ENCODE results near the gene FBXL5. TPM values are rescaled to one million over a fixed set of nuclear protein-coding genes. Genes with fewer than 3 reads are reported as not detected.
"Not testable (repeated sequence)": the region's sequence is repeated elsewhere in the genome, so short reads cannot be mapped to it uniquely, and the experiment has no call there.

The FBXL5 gene
- total RNA-seq, 1 donor from 2014 or later, result 28.9 TPM

GRCh38 chr4:15653864-15654592 is 1.1 kb downstream of the FBXL5 start:
- H3K27me3 Mint-ChIP-seq (ENCODE audit: low read depth), result no peaks in the 10 kb centered on the region
- peaks cover 50% of the 10 kb centered on the region for H3K4me1 Mint-ChIP-seq (ENCODE audit: low read depth)
- intact Hi-C loops (cut with micrococcal nuclease), result loop anchor here (2.0 to 10.0 kb wide), 4 partner anchors 103 to 571 kb away; partner anchors contain the start of genes CD38 and TAPT1
- H3K36me3 Mint-ChIP-seq (ENCODE audit: low read depth), result peaks cover 21% of the 10 kb centered on the region
- H3K4me3 Mint-ChIP-seq (ENCODE audit: low read depth), result peak overlapping the region; percentile 92
- peak overlapping the region; percentile 91 for H3K27ac Mint-ChIP-seq
- H3K9me3 Mint-ChIP-seq, result no peaks in the 10 kb centered on the region
- DNase-seq (ENCODE audit: low spot score), result no peak

DNA sequence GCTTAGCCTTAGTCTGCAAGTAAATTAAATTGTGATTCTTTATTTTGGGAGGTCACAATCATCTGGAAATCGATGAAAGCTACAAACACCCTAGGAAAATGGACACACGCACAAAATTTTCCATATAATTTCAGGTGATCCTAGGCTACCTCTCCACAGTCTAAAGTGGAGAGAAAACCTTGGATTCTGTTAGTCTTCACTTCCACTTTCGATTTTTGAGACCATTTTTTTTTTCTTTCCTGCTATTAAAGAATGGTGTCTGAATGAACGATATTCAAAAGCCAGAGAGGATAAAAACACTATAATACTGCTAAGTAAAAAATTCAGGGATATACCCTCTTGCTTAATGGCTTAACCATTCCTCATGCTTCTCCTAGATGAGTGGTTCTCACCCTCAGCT is 1.7 kb downstream of the FBXL5 start:
- intact Hi-C loops (cut with micrococcal nuclease), result loop anchor here (5.0 to 10.0 kb wide), 2 partner anchors 281 to 571 kb away; partner anchors contain the start of gene TAPT1
- H3K4me3 Mint-ChIP-seq (ENCODE audit: low read depth), result peak overlapping the region; percentile 92

GRCh38 chr4:15652841-15653240 is 2.3 kb downstream of the FBXL5 start:
- Mint-ChIP-seq H3K9me3 (no peaks in the 10 kb centered on the region), H3K27me3 (ENCODE audit: low read depth) (no peaks in the 10 kb centered on the region), H3K36me3 (ENCODE audit: low read depth) (peaks cover 21% of the 10 kb centered on the region), H3K4me1 (ENCODE audit: low read depth) (peaks cover 58% of the 10 kb centered on the region), H3K27ac (no peak overlapping the region), H3K4me3 (ENCODE audit: low read depth) (peak overlapping the region; percentile 92)
- intact Hi-C loops (cut with micrococcal nuclease), result loop anchor here (5.0 to 10.0 kb wide), 2 partner anchors 281 to 572 kb away; partner anchors contain the start of gene TAPT1
- DNase-seq (ENCODE audit: low spot score), result no peak

More for the DNA sequence above, 1.7 kb downstream of the FBXL5 start:
- no peaks in the 10 kb centered on the region for H3K27me3 Mint-ChIP-seq (ENCODE audit: low read depth)
- H3K27ac Mint-ChIP-seq, result peak overlapping the region; percentile 91
- DNase-seq (ENCODE audit: low spot score), result no peak
- no peaks in the 10 kb centered on the region for H3K9me3 Mint-ChIP-seq
- peaks cover 55% of the 10 kb centered on the region for H3K4me1 Mint-ChIP-seq (ENCODE audit: low read depth)
- peaks cover 21% of the 10 kb centered on the region for H3K36me3 Mint-ChIP-seq (ENCODE audit: low read depth)

DNA sequence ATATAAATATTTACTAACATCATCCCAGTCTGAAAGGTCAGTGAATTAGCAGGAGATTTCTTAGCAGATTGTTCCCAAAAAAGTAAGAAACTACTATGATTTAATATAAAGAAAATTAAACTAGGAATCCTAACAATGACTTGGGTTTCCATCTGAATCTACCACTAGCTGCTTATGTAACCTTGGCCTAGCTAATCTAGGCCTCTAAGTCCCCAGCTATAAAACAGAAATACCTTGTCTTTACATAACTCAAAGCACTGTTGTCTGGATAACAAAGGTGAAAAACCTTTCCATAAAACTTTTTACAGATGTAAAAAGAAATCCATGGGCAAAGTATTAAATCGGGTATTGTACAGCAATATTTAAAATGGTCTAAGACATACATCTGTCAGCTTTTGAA is 3.0 kb downstream of the FBXL5 start:
- no peak overlapping the region for H3K4me3 Mint-ChIP-seq (ENCODE audit: low read depth)
- peaks cover 58% of the 10 kb centered on the region for H3K4me1 Mint-ChIP-seq (ENCODE audit: low read depth)

GRCh38 chr4:15651676-15652075 is 3.5 kb downstream of the FBXL5 start:
- DNase-seq (ENCODE audit: low spot score), result no peak
- H3K4me3 Mint-ChIP-seq (ENCODE audit: low read depth), result peak overlapping the region; percentile 33
- H3K27ac Mint-ChIP-seq, result peak overlapping the region; percentile 31
- H3K36me3 Mint-ChIP-seq (ENCODE audit: low read depth), result peaks cover 13% of the 10 kb centered on the region
- peaks cover 55% of the 10 kb centered on the region for H3K4me1 Mint-ChIP-seq (ENCODE audit: low read depth)
- no peaks in the 10 kb centered on the region for H3K9me3 Mint-ChIP-seq
- H3K27me3 Mint-ChIP-seq (ENCODE audit: low read depth), result no peaks in the 10 kb centered on the region
- intact Hi-C loops (cut with micrococcal nuclease), result loop anchor here (2.0 to 10.0 kb wide), 5 partner anchors 173 to 573 kb away; partner anchors contain the start of gene TAPT1

More for the DNA sequence above, 3.0 kb downstream of the FBXL5 start:
- Mint-ChIP-seq H3K36me3 (ENCODE audit: low read depth) (peaks cover 16% of the 10 kb centered on the region), H3K9me3 (no peaks in the 10 kb centered on the region), H3K27ac (no peak overlapping the region), H3K27me3 (ENCODE audit: low read depth) (no peaks in the 10 kb centered on the region)
- no peak for DNase-seq (ENCODE audit: low spot score)
- intact Hi-C loops (cut with micrococcal nuclease), result loop anchor here (5.0 to 10.0 kb wide), 2 partner anchors 280 to 573 kb away; partner anchors contain the start of gene TAPT1

DNA sequence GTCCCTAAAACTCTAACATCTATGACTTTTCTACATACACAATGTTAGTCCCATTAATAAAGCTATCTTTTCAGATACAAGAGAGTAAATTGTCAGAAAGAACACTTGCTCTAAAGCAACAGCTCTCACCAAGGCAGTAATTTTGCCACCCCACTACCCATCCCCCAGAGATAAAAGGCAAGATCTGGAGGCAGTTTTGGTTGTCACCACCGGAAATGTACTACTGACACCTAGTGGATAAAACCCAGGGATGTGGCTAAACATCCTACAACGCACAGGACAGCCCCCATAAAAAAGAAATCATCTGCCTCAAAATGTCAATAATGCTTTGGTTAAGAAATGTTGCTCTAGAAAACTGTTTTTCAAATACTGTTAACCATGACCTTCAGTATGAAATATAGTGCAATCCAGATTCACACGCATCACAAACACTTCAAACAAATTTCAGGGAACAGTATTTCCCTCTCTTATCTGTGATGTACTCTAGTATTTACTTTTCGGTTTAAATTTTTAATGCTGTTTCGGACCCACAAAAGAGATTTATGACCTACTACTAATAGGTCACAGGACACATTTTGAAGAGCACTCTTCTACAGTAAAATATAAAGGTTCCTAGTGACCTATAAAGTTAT is 5.1 kb downstream of the FBXL5 start:
- no peaks in the 10 kb centered on the region for H3K9me3 Mint-ChIP-seq
- H3K27ac Mint-ChIP-seq, result peak overlapping the region; percentile 57
- peak; percentile 56 for DNase-seq (ENCODE audit: low spot score)
- peaks cover 50% of the 10 kb centered on the region for H3K4me1 Mint-ChIP-seq (ENCODE audit: low read depth)
- H3K36me3 Mint-ChIP-seq (ENCODE audit: low read depth), result peaks cover 7% of the 10 kb centered on the region
- intact Hi-C loops (cut with micrococcal nuclease), result loop anchor here (2.0 to 10.0 kb wide), 5 partner anchors 171 to 575 kb away; partner anchors contain the start of gene TAPT1
- peak overlapping the region; percentile 3 for H3K4me3 Mint-ChIP-seq (ENCODE audit: low read depth)
- no peaks in the 10 kb centered on the region for H3K27me3 Mint-ChIP-seq (ENCODE audit: low read depth)

- H3K9me3 Mint-ChIP-seq, result no peaks in the 10 kb centered on the region
- H3K27ac Mint-ChIP-seq, result peak overlapping the region; percentile 6
- H3K4me1 Mint-ChIP-seq (ENCODE audit: low read depth), result peaks cover 48% of the 10 kb centered on the region
- intact Hi-C loops (cut with micrococcal nuclease), result no loop called here
- peaks cover 7% of the 10 kb centered on the region for H3K36me3 Mint-ChIP-seq (ENCODE audit: low read depth)
- H3K27me3 Mint-ChIP-seq (ENCODE audit: low read depth), result no peaks in the 10 kb centered on the region
- DNase-seq (ENCODE audit: low spot score), result no peak
- H3K4me3 Mint-ChIP-seq (ENCODE audit: low read depth), result no peak overlapping the region
These were observed 6.6 kb downstream of the FBXL5 start for GRCh38 chr4:15648600-15648999.

- H3K4me3 Mint-ChIP-seq (ENCODE audit: low read depth), result no peak overlapping the region
- intact Hi-C loops (cut with micrococcal nuclease), result no loop called here
- H3K9me3 Mint-ChIP-seq, result no peaks in the 10 kb centered on the region
- no peak overlapping the region for H3K27ac Mint-ChIP-seq
- peaks cover 52% of the 10 kb centered on the region for H3K36me3 Mint-ChIP-seq (ENCODE audit: low read depth)
- no peak for DNase-seq (ENCODE audit: low spot score)
- peaks cover 2% of the 10 kb centered on the region for H3K4me1 Mint-ChIP-seq (ENCODE audit: low read depth)
- H3K27me3 Mint-ChIP-seq (ENCODE audit: low read depth), result no peaks in the 10 kb centered on the region
These were observed 16.7 kb downstream of the FBXL5 start for GRCh38 chr4:15638418-15638817.

DNA sequence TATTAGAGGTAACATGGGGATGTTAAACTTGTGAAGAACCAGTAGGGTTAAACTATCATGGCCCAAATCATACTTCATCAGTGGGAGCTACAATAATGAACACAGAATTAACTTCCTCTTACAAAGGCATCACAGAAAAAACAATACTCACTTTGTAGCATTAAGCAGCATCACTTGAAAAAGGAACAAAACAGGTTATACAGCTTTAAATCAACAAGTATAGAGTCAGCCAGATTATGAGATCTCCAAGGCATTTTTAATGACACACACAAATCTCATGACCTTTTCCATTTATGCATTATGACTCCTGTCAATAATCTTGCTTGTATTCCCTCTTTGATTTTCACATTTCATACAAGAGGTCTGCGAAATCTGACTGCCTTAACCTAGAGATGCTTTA is 18.3 kb downstream of the FBXL5 start:
- peaks cover 67% of the 10 kb centered on the region for H3K36me3 Mint-ChIP-seq (ENCODE audit: low read depth)
- intact Hi-C loops (cut with micrococcal nuclease), result no loop called here
- H3K27ac Mint-ChIP-seq, result no peak overlapping the region
- H3K9me3 Mint-ChIP-seq, result peaks cover 5% of the 10 kb centered on the region
- peaks cover 2% of the 10 kb centered on the region for H3K4me1 Mint-ChIP-seq (ENCODE audit: low read depth)
- no peak overlapping the region for H3K4me3 Mint-ChIP-seq (ENCODE audit: low read depth)
- H3K27me3 Mint-ChIP-seq (ENCODE audit: low read depth), result no peaks in the 10 kb centered on the region
- DNase-seq (ENCODE audit: low spot score), result no peak

- DNase-seq (ENCODE audit: low spot score); H3K4me1 Mint-ChIP-seq (ENCODE audit: low read depth); intact Hi-C loops (cut with micrococcal nuclease); H3K27me3 Mint-ChIP-seq (ENCODE audit: low read depth); H3K27ac Mint-ChIP-seq; H3K4me3 Mint-ChIP-seq (ENCODE audit: low read depth): not testable (repeated sequence)
- Mint-ChIP-seq H3K36me3 (ENCODE audit: low read depth) (peaks cover 76% of the 10 kb centered on the region), H3K9me3 (peaks cover 44% of the 10 kb centered on the region)
These were observed 37.8 kb downstream of the FBXL5 start for GRCh38 chr4:15617407-15617806.

GRCh38 chr4:15614891-15615290 is 40.3 kb downstream of the FBXL5 start:
- H3K4me1 Mint-ChIP-seq (ENCODE audit: low read depth); H3K27me3 Mint-ChIP-seq (ENCODE audit: low read depth); H3K27ac Mint-ChIP-seq; DNase-seq (ENCODE audit: low spot score); intact Hi-C loops (cut with micrococcal nuclease); H3K4me3 Mint-ChIP-seq (ENCODE audit: low read depth): not testable (repeated sequence)
- Mint-ChIP-seq H3K36me3 (ENCODE audit: low read depth) (peaks cover 58% of the 10 kb centered on the region), H3K9me3 (peaks cover 23% of the 10 kb centered on the region)

DNA sequence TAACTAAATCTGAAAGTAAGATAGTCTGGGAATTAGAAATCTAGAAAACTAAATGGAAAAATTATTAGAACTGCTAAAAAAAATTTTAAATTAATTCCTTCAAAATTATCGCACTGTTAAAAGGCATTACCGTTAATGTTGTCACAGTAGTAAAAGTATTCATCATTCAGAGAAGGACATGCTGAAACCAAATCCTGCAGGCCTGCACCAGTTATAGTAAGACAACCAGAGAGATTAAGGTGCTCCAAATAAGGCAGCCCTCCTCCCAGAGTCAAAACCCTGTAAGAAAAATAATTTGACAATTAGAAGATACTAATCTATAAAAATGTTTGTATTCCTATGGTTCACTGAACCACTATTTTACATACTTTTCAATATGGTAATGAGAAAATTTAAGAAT is 43.0 kb downstream of the FBXL5 start:
- Mint-ChIP-seq H3K4me3 (ENCODE audit: low read depth) (no peak overlapping the region), H3K36me3 (ENCODE audit: low read depth) (peaks cover 36% of the 10 kb centered on the region), H3K27ac (no peak overlapping the region), H3K9me3 (no peaks in the 10 kb centered on the region), H3K4me1 (ENCODE audit: low read depth) (peaks cover 1% of the 10 kb centered on the region), H3K27me3 (ENCODE audit: low read depth) (no peaks in the 10 kb centered on the region)
- intact Hi-C loops (cut with micrococcal nuclease), result no loop called here
- no peak for DNase-seq (ENCODE audit: low spot score)

GRCh38 chr4:15610855-15611254 is 44.3 kb downstream of the FBXL5 start:
- intact Hi-C loops (cut with micrococcal nuclease), result no loop called here
- Mint-ChIP-seq H3K36me3 (ENCODE audit: low read depth) (peaks cover 27% of the 10 kb centered on the region), H3K27ac (no peak overlapping the region), H3K4me1 (ENCODE audit: low read depth) (peaks cover 1% of the 10 kb centered on the region), H3K27me3 (ENCODE audit: low read depth) (no peaks in the 10 kb centered on the region), H3K4me3 (ENCODE audit: low read depth) (no peak overlapping the region), H3K9me3 (no peaks in the 10 kb centered on the region)
- no peak for DNase-seq (ENCODE audit: low spot score)

Measured in activated T-helper 2 cell treated with anti-CD3 and anti-CD28 coated beads, Interferon-gamma antibody, Interleukin-2, Interleukin-4, amounts not matched to agents 10 μg/mL and 5 μg/mL and 100 μg/mL, durations not matched to agents 14 hours and 24 hours and 36 hours (primary cell).